ENCODE data around the gene CTDSPL. TPM values are rescaled to one million over a fixed set of nuclear protein-coding genes. Genes with fewer than 3 reads are reported as not detected.

The CTDSPL gene
- total RNA-seq, 1 donor: 37.4 TPM

GRCh38 chr3:38008971-38009580, 147.4 kb downstream of the CTDSPL start:
- DNase-seq (ENCODE audit: low read depth in 2 of 3, low spot score in 2 of 3): no peak

GRCh38 chr3:38009807-38010591, 148.3 kb downstream of the CTDSPL start:
- DNase-seq (ENCODE audit: low read depth in 2 of 3, low spot score in 2 of 3): no peak

- no peak for DNase-seq (ENCODE audit: low read depth in 2 of 3, low spot score in 2 of 3)
Measured at GRCh38 chr3:38011111-38011510, 149.4 kb downstream of the CTDSPL start.

GRCh38 chr3:38015485-38015884, 153.8 kb downstream of the CTDSPL start:
- no peak for DNase-seq (ENCODE audit: low read depth in 2 of 3, low spot score in 2 of 3)

GRCh38 chr3:38015984-38016383, 154.3 kb downstream of the CTDSPL start:
- no peak for DNase-seq (ENCODE audit: low read depth in 2 of 3, low spot score in 2 of 3)

- DNase-seq (ENCODE audit: low read depth in 2 of 3, low spot score in 2 of 3): no peak
Measured at GRCh38 chr3:38016410-38016809, 154.7 kb downstream of the CTDSPL start.

GRCh38 chr3:38016847-38017444, 155.3 kb downstream of the CTDSPL start:
- no peak for DNase-seq (ENCODE audit: low read depth in 2 of 3, low spot score in 2 of 3)

GRCh38 chr3:38017445-38018295, 156.0 kb downstream of the CTDSPL start:
- DNase-seq (ENCODE audit: low read depth in 2 of 3, low spot score in 2 of 3): no peak

- no peak for DNase-seq (ENCODE audit: low read depth in 2 of 3, low spot score in 2 of 3)
Measured at GRCh38 chr3:38018296-38019266, 156.9 kb downstream of the CTDSPL start.

GRCh38 chr3:38019658-38020341, 158.1 kb downstream of the CTDSPL start:
- DNase-seq (ENCODE audit: low read depth in 2 of 3, low spot score in 2 of 3): no peak

- DNase-seq (ENCODE audit: low read depth in 2 of 3, low spot score in 2 of 3): no peak
Measured at GRCh38 chr3:38020342-38020726, 158.7 kb downstream of the CTDSPL start.

- DNase-seq (ENCODE audit: low read depth in 2 of 3, low spot score in 2 of 3): no peak
Measured at GRCh38 chr3:38021196-38021595, 159.5 kb downstream of the CTDSPL start.

- DNase-seq (ENCODE audit: low read depth in 2 of 3, low spot score in 2 of 3): no peak
Measured at GRCh38 chr3:38022301-38022700, 160.6 kb downstream of the CTDSPL start.

- DNase-seq (ENCODE audit: low read depth in 2 of 3, low spot score in 2 of 3): no peak
Measured at GRCh38 chr3:38022896-38023709, 161.4 kb downstream of the CTDSPL start.

- DNase-seq (ENCODE audit: low read depth in 2 of 3, low spot score in 2 of 3): no peak
Measured at GRCh38 chr3:38026856-38027255, 165.2 kb downstream of the CTDSPL start.

- no peak for DNase-seq (ENCODE audit: low read depth in 2 of 3, low spot score in 2 of 3)
Measured at GRCh38 chr3:38027466-38028465, 166.1 kb downstream of the CTDSPL start.
